ENCODE data around the gene LYZL2.
A peak's percentile ranks its signal among the peaks of the same experiment; 100 is the strongest.
"Not testable (repeated sequence)": the region's sequence is repeated elsewhere in the genome, so short reads cannot be mapped to it uniquely, and the experiment has no call there.

LYZL2 gene

GRCh38 chr10:30629653-30630052, at the start of gene LYZL2:
TSS of gene LYZL2 (minus strand) at chr10:30629753. CDS start at chr10:30626915, 2,838 bp downstream.
- DNase-seq (ENCODE audit: insufficient read length, low spot score) (no peak), FAIRE-seq (no peak)

GRCh38 chr10:30677616-30678015, 48.1 kb upstream of the LYZL2 start:
- FAIRE-seq: not testable (repeated sequence)

GRCh38 chr10:30677146-30677545, 47.6 kb upstream of the LYZL2 start:
- not testable (repeated sequence) for FAIRE-seq

More at GRCh38 chr10:30677616-30678015, 48.1 kb upstream of the LYZL2 start:
- not testable (repeated sequence) for DNase-seq (ENCODE audit: insufficient read length, low spot score)

DNA sequence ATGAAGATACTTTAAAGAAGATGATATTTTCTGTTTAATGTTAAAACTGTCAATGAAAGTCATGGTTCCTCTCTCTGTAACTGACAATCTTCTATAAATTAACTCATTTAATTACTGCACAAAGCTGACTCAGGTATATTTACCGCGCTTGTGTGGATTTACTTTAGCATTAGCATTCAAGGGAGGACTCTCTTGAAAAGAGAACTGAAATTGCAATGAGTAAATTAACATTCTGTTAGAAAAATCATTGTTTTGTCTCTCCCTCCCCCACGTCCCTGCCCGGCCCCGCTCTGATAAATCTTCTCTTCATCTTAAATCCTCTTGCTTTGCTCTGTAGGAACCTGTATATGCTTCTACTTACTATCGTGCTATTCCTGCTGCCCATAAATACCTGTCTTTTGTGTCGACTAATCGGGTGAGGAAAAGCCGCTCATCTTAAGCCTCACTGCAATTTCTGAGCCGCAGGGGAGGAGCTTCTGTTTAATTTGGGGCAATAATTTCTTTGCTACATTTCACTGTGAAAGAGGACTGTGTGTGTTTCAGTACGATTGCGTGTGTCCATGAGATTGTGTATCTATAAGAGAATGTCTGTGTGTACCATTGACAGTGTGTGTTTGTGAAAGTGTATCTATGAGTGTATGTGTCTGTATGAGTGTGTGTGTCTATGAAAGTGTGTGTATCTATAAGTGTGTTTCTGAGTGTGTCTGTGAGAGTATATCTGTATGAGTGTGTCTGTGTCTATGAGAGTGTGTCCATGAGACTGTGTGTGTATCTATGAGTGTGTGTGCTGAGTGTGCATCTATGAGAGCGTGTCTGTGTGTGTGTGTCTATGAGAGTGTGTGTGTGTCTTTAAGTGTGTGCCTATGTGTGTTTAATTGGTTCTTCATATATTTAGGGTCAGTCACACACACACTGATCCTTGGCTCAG, 46.5 kb upstream of the LYZL2 start:
- FAIRE-seq (no peak), DNase-seq (ENCODE audit: insufficient read length, low spot score) (no peak)

More at GRCh38 chr10:30677146-30677545, 47.6 kb upstream of the LYZL2 start:
- not testable (repeated sequence) for DNase-seq (ENCODE audit: insufficient read length, low spot score)

DNA sequence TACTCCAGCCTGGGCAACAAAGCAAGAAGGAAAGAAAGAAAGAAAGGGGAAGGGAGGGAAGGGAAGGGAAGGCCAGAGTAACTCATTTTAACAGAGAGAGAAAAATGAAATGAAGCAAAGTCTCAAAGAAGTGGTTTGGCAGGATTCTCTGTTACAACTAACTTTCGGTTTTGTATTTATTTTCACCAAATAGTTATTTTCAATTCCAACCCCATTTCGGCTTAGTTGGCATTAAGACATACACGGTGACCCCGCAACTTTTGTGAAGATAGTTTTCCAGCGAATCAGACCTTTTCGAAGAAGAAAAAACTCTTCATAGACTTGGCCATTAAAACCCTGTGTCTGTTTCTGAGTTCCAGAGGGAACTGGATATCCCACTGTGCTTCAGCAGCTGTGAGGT, 45.2 kb upstream of the LYZL2 start:
- DNase-seq (ENCODE audit: insufficient read length, low spot score) (no peak), FAIRE-seq (no peak)

DNA sequence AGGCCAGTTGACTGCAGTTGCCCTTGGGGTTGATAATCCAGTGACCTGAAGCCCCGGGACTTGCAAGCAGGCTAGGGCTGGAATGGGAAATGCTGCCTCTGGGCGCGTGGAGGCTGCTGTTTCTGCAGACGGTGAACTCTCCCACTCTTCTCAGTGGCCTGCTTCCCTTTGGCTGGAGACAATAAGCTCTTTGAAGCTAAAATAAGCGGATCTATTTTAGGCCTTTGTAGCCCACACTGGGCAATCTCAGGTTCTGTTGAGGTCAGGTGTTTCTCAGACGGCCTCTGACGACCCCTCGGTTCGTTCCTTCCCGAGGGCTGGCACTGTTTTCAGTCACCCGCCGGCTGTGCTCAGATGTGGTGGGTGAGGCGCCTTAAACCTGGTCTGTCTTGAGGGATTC, 43.7 kb upstream of the LYZL2 start:
- DNase-seq (ENCODE audit: insufficient read length, low spot score); FAIRE-seq: not testable (repeated sequence)

DNA sequence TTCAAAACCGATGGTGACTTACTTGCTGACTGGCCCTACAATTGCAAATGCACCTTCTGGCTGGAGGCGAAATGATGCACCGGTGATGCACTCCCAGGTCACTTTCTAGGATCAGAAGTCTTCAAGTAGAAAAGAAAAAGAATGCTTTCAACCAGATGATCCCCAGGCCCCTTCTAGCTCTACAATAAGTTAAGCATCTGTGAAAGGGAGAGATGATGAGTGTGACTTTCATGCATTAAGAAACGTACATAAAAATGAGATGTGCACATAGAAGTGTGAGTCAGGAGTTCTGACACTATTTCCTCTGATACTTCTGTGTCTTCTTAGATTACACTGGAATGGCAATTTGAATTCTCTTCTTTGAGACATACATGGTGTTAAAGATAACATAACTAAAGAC, 42.8 kb upstream of the LYZL2 start:
- DNase-seq (ENCODE audit: insufficient read length, low spot score); FAIRE-seq: not testable (repeated sequence)

- FAIRE-seq (peak; percentile 83), DNase-seq (ENCODE audit: insufficient read length, low spot score) (peak; percentile 41)
Observed at GRCh38 chr10:30671026-30671616, 41.6 kb upstream of the LYZL2 start.

GRCh38 chr10:30667982-30668381, 38.4 kb upstream of the LYZL2 start:
- not testable (repeated sequence) for FAIRE-seq; DNase-seq (ENCODE audit: insufficient read length, low spot score)

- FAIRE-seq: peak; percentile 80
Observed at GRCh38 chr10:30663403-30663802, 33.9 kb upstream of the LYZL2 start.

GRCh38 chr10:30662814-30663213, 33.3 kb upstream of the LYZL2 start:
- DNase-seq (ENCODE audit: insufficient read length, low spot score): no peak
- no peak for FAIRE-seq

More at GRCh38 chr10:30663403-30663802, 33.9 kb upstream of the LYZL2 start:
- not testable (repeated sequence) for DNase-seq (ENCODE audit: insufficient read length, low spot score)

GRCh38 chr10:30660314-30660713, 30.8 kb upstream of the LYZL2 start:
- not testable (repeated sequence) for FAIRE-seq; DNase-seq (ENCODE audit: insufficient read length, low spot score)

DNA sequence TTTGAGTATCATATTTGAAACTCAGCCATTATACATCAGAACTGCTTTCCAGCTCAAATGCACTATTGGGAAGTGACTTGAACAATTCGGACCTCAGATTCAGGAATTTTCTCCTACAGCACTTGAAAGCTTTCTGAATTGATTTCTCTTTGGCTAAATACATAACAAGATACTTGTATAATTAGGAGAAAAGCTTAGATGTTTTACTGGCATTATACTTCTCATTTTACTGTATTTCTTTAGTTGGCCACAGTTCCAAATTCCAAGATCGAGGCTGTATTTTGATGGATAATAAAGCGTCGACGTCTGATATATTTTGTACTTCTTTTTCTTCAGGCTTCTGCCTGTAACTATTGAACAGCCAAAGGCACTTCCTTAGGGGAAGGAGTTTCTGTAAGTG, 26.7 kb upstream of the LYZL2 start:
- no peak for DNase-seq (ENCODE audit: insufficient read length, low spot score)
- FAIRE-seq: no peak

GRCh38 chr10:30655001-30655400, 25.4 kb upstream of the LYZL2 start:
- FAIRE-seq; DNase-seq (ENCODE audit: insufficient read length, low spot score): not testable (repeated sequence)

DNA sequence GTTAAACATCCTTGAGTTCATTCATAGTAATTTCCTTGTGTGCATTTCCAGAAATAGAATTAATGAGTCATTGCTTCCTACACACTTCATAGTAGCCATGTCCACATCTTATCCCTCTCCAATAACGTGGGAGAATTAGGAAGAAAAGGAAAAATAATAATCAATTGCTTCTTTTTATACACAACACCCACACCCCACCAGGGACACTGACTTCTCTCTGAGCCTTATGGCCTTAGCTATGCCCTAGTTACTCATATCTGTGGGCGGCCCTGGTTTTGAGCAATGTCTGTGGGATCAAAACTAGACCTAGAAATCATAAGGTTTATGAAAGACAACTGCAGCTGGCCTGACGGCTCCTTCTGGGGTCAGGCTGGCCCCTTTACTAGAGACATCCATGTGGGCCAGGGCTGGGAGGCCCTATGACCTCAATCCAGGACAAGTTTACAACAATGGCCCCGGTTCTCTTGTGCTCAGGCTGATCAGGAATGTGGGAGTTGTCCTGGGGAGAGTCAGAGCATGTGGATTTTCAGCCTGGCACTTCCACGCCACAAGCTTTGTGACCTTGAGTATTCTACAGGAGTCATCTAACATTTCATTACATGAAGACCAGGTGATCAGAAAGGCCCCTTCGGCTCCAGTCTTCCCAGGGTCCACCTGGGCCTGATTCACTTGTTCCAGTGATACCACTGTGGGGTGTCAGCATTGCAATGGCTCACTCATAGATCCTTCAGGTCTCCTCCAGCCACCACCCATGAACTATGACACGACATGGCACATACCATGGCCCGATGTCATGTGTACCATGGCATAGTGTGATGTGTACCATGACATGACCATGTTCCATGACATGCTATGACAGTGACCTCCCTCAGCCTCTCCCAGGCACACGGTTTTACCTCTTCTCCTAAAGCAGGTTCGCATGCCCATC, 22.2 kb upstream of the LYZL2 start:
- not testable (repeated sequence) for DNase-seq (ENCODE audit: insufficient read length, low spot score); FAIRE-seq

GRCh38 chr10:30647089-30647488, 17.5 kb upstream of the LYZL2 start:
- no peak for DNase-seq (ENCODE audit: insufficient read length, low spot score)
- FAIRE-seq: no peak

DNA sequence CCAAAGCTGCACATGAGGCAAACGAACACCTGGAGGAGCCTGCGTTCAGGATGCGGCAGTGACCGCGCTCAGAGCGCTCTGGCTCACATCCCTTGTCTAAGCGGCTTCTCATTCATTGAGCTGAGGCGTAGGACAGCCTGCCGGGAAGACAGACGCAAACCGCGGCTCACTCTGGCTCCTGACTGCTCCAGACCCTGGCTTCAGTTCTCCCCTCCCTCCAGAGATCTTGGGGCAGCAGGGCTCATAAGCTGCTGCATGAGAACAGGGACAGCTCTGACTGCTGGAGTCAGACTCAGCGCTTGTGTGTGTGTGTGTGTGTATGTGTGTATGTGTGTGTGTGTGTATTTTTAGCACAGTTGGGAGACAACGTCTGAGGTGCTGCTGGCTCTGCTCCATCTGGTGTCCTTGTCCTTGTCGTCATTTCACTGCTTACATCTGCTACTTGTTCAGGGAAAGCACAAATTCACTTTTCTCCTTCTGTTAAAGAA, 15.8 kb upstream of the LYZL2 start:
- FAIRE-seq (no peak), DNase-seq (ENCODE audit: insufficient read length, low spot score) (no peak)

DNA sequence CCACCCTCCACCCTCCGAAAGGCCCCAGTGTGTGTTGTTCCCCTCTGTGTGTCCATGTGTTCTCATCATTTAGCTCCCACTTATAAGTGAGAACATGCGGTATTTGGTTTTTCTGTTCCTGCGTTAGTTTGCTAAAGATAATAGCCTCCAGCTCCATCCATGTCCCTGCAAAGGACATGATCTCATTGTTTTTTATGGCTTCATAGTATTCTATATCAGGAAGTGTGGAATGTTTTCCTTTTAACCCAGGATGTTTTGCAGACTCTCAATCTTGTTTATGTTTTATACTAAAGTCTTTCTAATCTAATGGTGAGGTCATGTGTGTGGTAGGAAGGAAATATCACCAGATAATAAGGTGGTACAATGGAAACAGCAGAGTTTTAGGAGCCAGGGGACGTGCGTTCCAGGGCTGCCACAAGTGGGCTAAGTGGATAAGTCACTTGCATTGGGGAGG, 14.9 kb upstream of the LYZL2 start:
- FAIRE-seq; DNase-seq (ENCODE audit: insufficient read length, low spot score): not testable (repeated sequence)

GRCh38 chr10:30643557-30644199, 14.1 kb upstream of the LYZL2 start:
- not testable (repeated sequence) for FAIRE-seq; DNase-seq (ENCODE audit: insufficient read length, low spot score)

- not testable (repeated sequence) for FAIRE-seq
Observed at GRCh38 chr10:30642856-30643255, 13.3 kb upstream of the LYZL2 start.

More at GRCh38 chr10:30642856-30643255, 13.3 kb upstream of the LYZL2 start:
- DNase-seq (ENCODE audit: insufficient read length, low spot score): not testable (repeated sequence)
